IMR-90 (cell line): ENCODE results near the gene TEX36. TPM values are rescaled to one million over a fixed set of nuclear protein-coding genes. Genes with fewer than 3 reads are reported as not detected.

ENCODE experiments used
- ATAC-seq: fragments of 200-7000 bp; cut with Tn5 transposase; 2 replicates; pipeline ENCODE4 v1.9.1; 2020; ENCODE audit warnings: low read depth, mild to moderate bottlenecking, moderate library complexity
- BruUV-seq: library from RNA; stranded (reverse); fragments of 400-500 nt; replicated peaks from 2 replicates; lab custom pipeline; 2021; lab: Mats Ljungman, UMichigan
- CTCF ChIA-PET: fragments of 300-600 bp; formaldehyde crosslinking; extraction: SDS; loops from one replicate; lab custom pipeline; 2021; ENCODE audit warnings: antibody characterized with exemption; lab: Yijun Ruan, JAX
- POLR2A ChIA-PET: fragments of 300-600 bp; sonication (Branson Sonifier 250); formaldehyde crosslinking; loops from one replicate; lab custom pipeline; 2022; ENCODE audit warnings: antibody characterized with exemption; ENCODE audit not compliant: unreplicated experiment; lab: Charles Lee
- DNase-seq: peaks from one replicate; pipeline ENCODE4 v3.0.0; 2013
- H2AFZ ChIP-seq: replicated peaks from 2 replicates; pipeline ENCODE3; 2013; ENCODE audit warnings: low read length, mild to moderate bottlenecking; ENCODE audit not compliant: poor library complexity
- H2AK5ac ChIP-seq: 2 replicates; pipeline ENCODE4 v1.6.1; 2013; ENCODE audit warnings: low read depth, low read length, inconsistent platforms
- H2AK9ac ChIP-seq: replicated peaks from 2 replicates; pipeline ENCODE3; 2013; ENCODE audit warnings: mild to moderate bottlenecking, low read depth, low read length, moderate library complexity; ENCODE audit not compliant: poor library complexity
- H2BK120ac ChIP-seq: 2 replicates; pipeline ENCODE4 v1.6.1; 2013; ENCODE audit warnings: low read depth, low read length, inconsistent platforms
- H2BK15ac ChIP-seq: 3 replicates; pipeline ENCODE4 v1.6.1; 2013; ENCODE audit warnings: low read depth, low read length, inconsistent platforms
- H2BK20ac ChIP-seq: 2 replicates; pipeline ENCODE4 v1.6.1; 2013; ENCODE audit warnings: low read depth, mild to moderate bottlenecking, inconsistent platforms, low read length, moderate library complexity
- H2BK5ac ChIP-seq: 2 replicates; pipeline ENCODE4 v1.6.1; 2013; ENCODE audit warnings: mild to moderate bottlenecking, low read depth, low read length, inconsistent platforms; ENCODE audit not compliant: poor library complexity, severe bottlenecking
- H3K14ac ChIP-seq: replicated peaks from 2 replicates; pipeline ENCODE4 v1.6.1; 2013; ENCODE audit warnings: low read depth, low read length, inconsistent platforms
- H3K18ac ChIP-seq: 2 replicates; pipeline ENCODE4 v1.6.1; 2013; ENCODE audit warnings: low read depth, low read length, control low read depth
- H3K23ac ChIP-seq: 2 replicates; pipeline ENCODE4 v1.6.1; 2013; ENCODE audit warnings: low read depth, low read length, inconsistent platforms
- H3K27ac ChIP-seq: 2 replicates; pipeline ENCODE4 v1.5.1; 2013; ENCODE audit warnings: mild to moderate bottlenecking, control low read depth, low read length; ENCODE audit not compliant: insufficient read depth
- H3K27me3 ChIP-seq: 2 replicates; pipeline ENCODE4 v1.6.1; 2013; ENCODE audit warnings: low read length; ENCODE audit not compliant: control insufficient read depth, insufficient read depth
- H3K36me3 ChIP-seq: 2 replicates; pipeline ENCODE4 v1.6.1; 2013; ENCODE audit warnings: low read length, mixed read lengths; ENCODE audit not compliant: control insufficient read depth, insufficient read depth
- H3K4ac ChIP-seq: 2 replicates; pipeline ENCODE4 v1.6.1; 2013; ENCODE audit warnings: low read depth, low read length, inconsistent platforms
- H3K4me1 ChIP-seq: 2 replicates; pipeline ENCODE4 v1.6.1; 2013; ENCODE audit warnings: low read length, mixed read lengths; ENCODE audit not compliant: control insufficient read depth, insufficient read depth
- H3K4me2 ChIP-seq: 2 replicates; pipeline ENCODE4 v1.6.1; 2013; ENCODE audit warnings: low read depth, mild to moderate bottlenecking, control low read depth, low read length, moderate library complexity
- H3K4me3 ChIP-seq: 2 replicates; pipeline ENCODE4 v1.5.1; 2013; ENCODE audit warnings: low read depth, mild to moderate bottlenecking, control low read depth, low read length, moderate library complexity; ENCODE audit not compliant: insufficient read depth
- H3K56ac ChIP-seq: 2 replicates; pipeline ENCODE4 v1.6.1; 2013; ENCODE audit warnings: low read length, inconsistent platforms; ENCODE audit not compliant: insufficient read depth; ENCODE audit errors: extremely low read depth
- H3K79me1 ChIP-seq, 2 experiments: 2 replicates each; pipeline ENCODE4 v1.6.1; 2013; ENCODE audit warnings: low read length in 2 of 2, inconsistent platforms in 1 of 2, low read depth in 1 of 2
- H3K9ac ChIP-seq: 2 replicates; pipeline ENCODE4 v1.6.1; 2013; ENCODE audit warnings: low read depth, low read length, control low read depth
- H3K9me1 ChIP-seq: 2 replicates; pipeline ENCODE4 v1.6.1; 2013; ENCODE audit warnings: low read length, inconsistent platforms; ENCODE audit not compliant: insufficient read depth
- H3K9me3 ChIP-seq: 2 replicates; pipeline ENCODE4 v1.6.1; 2013; ENCODE audit warnings: low read length; ENCODE audit not compliant: control insufficient read depth, insufficient read depth
- H4K20me1 ChIP-seq: 2 replicates; pipeline ENCODE4 v1.6.1; 2013; ENCODE audit warnings: low read length, inconsistent platforms; ENCODE audit not compliant: insufficient read depth
- H4K5ac ChIP-seq: 2 replicates; pipeline ENCODE4 v1.6.1; 2013; ENCODE audit warnings: mild to moderate bottlenecking, low read depth, low read length, control low read depth
- H4K8ac ChIP-seq, 2 experiments: 2 replicates each; pipeline ENCODE4 v1.6.1; 2013; ENCODE audit warnings: low read depth in 2 of 2, low read length in 2 of 2, control low read depth in 1 of 2, inconsistent platforms in 1 of 2
- H4K91ac ChIP-seq: 2 replicates; pipeline ENCODE4 v1.6.1; 2013; ENCODE audit warnings: low read depth, low read length, inconsistent platforms; ENCODE audit not compliant: insufficient read depth
- CHD1 ChIP-seq: IDR thresholded peaks from 2 replicates; pipeline ENCODE4 v1.6.1; 2012; ENCODE audit warnings: low read depth, low read length, improper control_type of control experiment
- MAZ ChIP-seq: IDR thresholded peaks from 2 replicates; pipeline ENCODE4 v1.6.1; 2012; ENCODE audit warnings: low read depth, mild to moderate bottlenecking, low read length, improper control_type of control experiment, moderate library complexity, borderline replicate concordance
- WGBS, 2 experiments: methylation state at CpG; one replicate each; pipeline versions ENCODE4 v1.1.5 to v1.1.7; 2013; ENCODE audit warnings: missing lambda C conversion rate in 2 of 2; ENCODE audit not compliant: insufficient read length in 1 of 2; ENCODE audit errors: extremely low coverage in 2 of 2; 5-methylcytosine and 5-hydroxymethylcytosine counted together
- dilution Hi-C: fragments of 300-500 bp; cut with HindIII; formaldehyde crosslinking; loops from one replicate; pipeline ENCODE4 v1.14.3; 2018; ENCODE audit warnings: low sequenced_read_pairs; ENCODE audit not compliant: unreplicated experiment
- in situ Hi-C: fragments of 300-500 bp; cut with MboI; formaldehyde crosslinking; loops from 3 replicates; pipeline ENCODE4 v1.14.3; 2019; ENCODE audit warnings: low sequenced_read_pairs, inconsistent platforms, mixed read lengths
- intact Hi-C: fragments of 100-400 bp; cut with micrococcal nuclease; formaldehyde crosslinking; loops from 2 replicates; pipeline ENCODE4 v1.10.0; 2022
- polyA plus RNA-seq, 3 experiments: library from polyadenylated mRNA; depleted of rRNA; stranded (reverse); fragments of >200 nt; gene quantifications; 2 replicates each; pipeline ENCODE4 v1.2.3, GENCODE V29; 2012; ENCODE audit warnings: low replicate concordance in 1 of 3
- total RNA-seq: library from RNA; depleted of rRNA; stranded (reverse); fragments of >200 nt; gene quantifications from 2 replicates; pipeline ENCODE4 v1.2.3, GENCODE V29; 2012

Gene TEX36
- total and polyA plus RNA-seq, 2 of the 4 experiments (the other 2 are of a cell fraction), result not detected

- DNase-seq (no peak), ATAC-seq (no peak)
- Histone ChIP-seq H4K5ac (no peak overlapping the region), H3K14ac (no peak overlapping the region), H3K4me2 (no peak overlapping the region), H3K23ac (no peak overlapping the region), H4K91ac (no peak overlapping the region), H4K8ac (no peak overlapping the region), H3K79me1 (no peaks in the 10 kb centered on the region), H3K4me1 (no peaks in the 10 kb centered on the region), H2BK15ac (no peak overlapping the region), H2AFZ (no peak overlapping the region), H3K36me3 (no peaks in the 10 kb centered on the region), H3K56ac (no peak overlapping the region), H2BK120ac (no peak overlapping the region), H3K4me3 (no peak overlapping the region), H3K9ac (no peak overlapping the region), H3K4ac (no peak overlapping the region), H2AK9ac (no peak overlapping the region), H2BK20ac (no peak overlapping the region), H3K9me3 (no peaks in the 10 kb centered on the region), H3K18ac (no peak overlapping the region), H3K27ac (no peak overlapping the region), H3K27me3 (no peaks in the 10 kb centered on the region), H4K20me1 (no peaks in the 10 kb centered on the region), H2BK5ac (no peak overlapping the region), H2AK5ac (no peak overlapping the region), H3K9me1 (no peaks in the 10 kb centered on the region)
- dilution Hi-C loops, result no loop called here
- CTCF ChIA-PET, result no interaction called here
- TF ChIP-seq CHD1 (no peak), MAZ (no peak)
- no CpG with 5 or more reads among the region's 1 CpG for WGBS, 2 experiments
- intact Hi-C loops, result loop anchor here (10.0 kb wide), 1 partner anchor 164 kb away; no protein-coding TSS in a partner anchor
- in situ Hi-C loops, result no loop called here
- POLR2A ChIA-PET, result no interaction called here
- no TSS peak for BruUV-seq
Observed at GRCh38 chr10:125659071-125659470, 23.9 kb downstream of the TEX36 start.
